Adipose tissue (tissue), 3 donors: ENCODE measurements around the gene PDCD7. TPM values are rescaled to one million over a fixed set of nuclear protein-coding genes. Genes with fewer than 3 reads are reported as not detected.
"Not testable (repeated sequence)": the region's sequence is repeated elsewhere in the genome, so short reads cannot be mapped to it uniquely, and the experiment has no call there.

Experiments
- H3K27ac ChIP-seq: one replicate; pipeline ENCODE4 v1.5.1; 2013; ENCODE audit warnings: low read depth, low read length
- WGBS, 3 donors: extraction: QIAGEN DNeasy Blood & Tissue Kit; methylation state at CpG; one replicate each; pipeline ENCODE4 v1.1.7; 2013; 5-methylcytosine and 5-hydroxymethylcytosine counted together
- polyA plus RNA-seq, 3 donors: library from polyadenylated mRNA; stranded (reverse); fragments of 200-250 nt; gene quantifications; one replicate each; pipeline ENCODE4 v1.2.3, GENCODE V29; 2013
- donor health status: healthy with polysubstance abuse.
- donor health status: Bipolar disorder and iron deficiency.
- donor health status: healthy.

Gene PDCD7
- polyA plus RNA-seq, 3 donors: 6.6 to 16.2 (median 13.9) TPM

DNA sequence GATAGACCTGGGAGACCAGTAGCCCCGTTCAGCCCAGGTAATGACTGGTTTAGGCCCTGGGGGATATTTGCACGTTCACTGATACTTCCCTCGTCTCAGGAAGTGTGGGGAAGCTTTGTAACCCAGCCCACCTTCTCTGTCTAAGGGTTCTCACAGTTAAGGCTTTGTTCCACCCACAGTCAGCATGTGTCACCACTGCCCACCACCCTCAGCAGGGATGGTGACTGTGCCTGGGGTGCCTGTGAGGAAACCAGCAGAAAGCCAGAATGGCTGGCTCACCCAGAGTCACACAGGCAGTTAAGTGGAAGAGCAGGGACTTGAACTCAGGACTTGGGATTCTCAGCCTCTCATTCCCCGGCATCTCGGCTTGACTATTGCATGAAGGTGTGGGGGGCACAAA is 51.9 kb downstream of the PDCD7 start:
- 77 to 81% (median 78%) methylated on average over 5 of the region's 5 CpGs for WGBS, 3 donors
- no peak overlapping the region for H3K27ac ChIP-seq

- 46 to 80% (median 63%) methylated on average over 6 of the region's 6 CpGs for WGBS, 3 donors
- H3K27ac ChIP-seq: no peak overlapping the region
Measured at GRCh38 chr15:65081270-65081669, 52.3 kb downstream of the PDCD7 start.

- 85 to 93% (median 91%) methylated on average over 5 of the region's 5 CpGs for WGBS, 3 donors
- H3K27ac ChIP-seq: no peak overlapping the region
Measured at GRCh38 chr15:65079580-65079979, 54.0 kb downstream of the PDCD7 start.

DNA sequence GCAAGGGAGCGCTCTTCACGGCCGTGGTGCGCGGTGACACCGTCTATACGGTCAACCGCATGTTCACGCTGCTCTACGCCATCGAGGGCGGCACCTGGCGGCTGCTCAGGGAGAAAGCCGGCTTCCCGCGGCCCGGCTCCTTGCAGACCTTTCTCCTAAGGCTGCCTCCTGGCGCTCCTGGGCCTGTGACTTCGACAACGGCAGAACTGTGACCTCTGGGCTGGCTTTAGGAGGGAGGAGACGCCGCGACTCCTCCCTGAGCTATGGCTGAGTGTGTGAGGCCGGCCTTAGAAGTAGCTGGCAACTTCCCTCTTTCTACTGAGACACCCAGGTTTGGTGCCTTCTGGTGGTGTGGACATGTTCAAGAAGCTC is 55.6 kb downstream of the PDCD7 start:
- no peak overlapping the region for H3K27ac ChIP-seq
- WGBS, 3 donors: 9 to 18% (median 10%) methylated on average over 24 of the region's 24 CpGs

GRCh38 chr15:65077291-65077980 is 56.2 kb downstream of the PDCD7 start:
- 56 to 64% (median 62%) methylated on average over 77 to 85 of the region's 85 CpGs for WGBS, 3 donors
- no peak overlapping the region for H3K27ac ChIP-seq

- WGBS, 3 donors: 74 to 77% (median 75%) methylated on average over 51 to 73 of the region's 73 CpGs
- no peak within 1 kb of the TSS for H3K27ac ChIP-seq
Measured at GRCh38 chr15:65076486-65077290, 56.9 kb downstream of the PDCD7 start, which contains the start of gene KBTBD13. Gene KBTBD13, plus strand, starts transcription at chr15:65076746. Its CDS starts 70 bp downstream, at chr15:65076816.

GRCh38 chr15:65075607-65076395 is 57.8 kb downstream of the PDCD7 start:
- 64 to 71% (median 66%) methylated on average over 12 of the region's 12 CpGs for WGBS, 3 donors
- H3K27ac ChIP-seq: not testable (repeated sequence)

GRCh38 chr15:65074946-65075345 is 58.7 kb downstream of the PDCD7 start:
- H3K27ac ChIP-seq: not testable (repeated sequence)
- WGBS, 3 donors: 95 to 97% (median 95%) methylated on average over 11 to 17 of the region's 22 CpGs

GRCh38 chr15:65072617-65073016 is 61.0 kb downstream of the PDCD7 start:
- H3K27ac ChIP-seq: no peak overlapping the region
- WGBS, 3 donors: 86 to 94% (median 94%) methylated on average over 3 of the region's 3 CpGs

GRCh38 chr15:65072027-65072426 is 61.6 kb downstream of the PDCD7 start:
- H3K27ac ChIP-seq: no peak overlapping the region
- 38 to 94% (median 51%) methylated on average over 1 of the region's 1 CpG for WGBS, 3 donors

DNA sequence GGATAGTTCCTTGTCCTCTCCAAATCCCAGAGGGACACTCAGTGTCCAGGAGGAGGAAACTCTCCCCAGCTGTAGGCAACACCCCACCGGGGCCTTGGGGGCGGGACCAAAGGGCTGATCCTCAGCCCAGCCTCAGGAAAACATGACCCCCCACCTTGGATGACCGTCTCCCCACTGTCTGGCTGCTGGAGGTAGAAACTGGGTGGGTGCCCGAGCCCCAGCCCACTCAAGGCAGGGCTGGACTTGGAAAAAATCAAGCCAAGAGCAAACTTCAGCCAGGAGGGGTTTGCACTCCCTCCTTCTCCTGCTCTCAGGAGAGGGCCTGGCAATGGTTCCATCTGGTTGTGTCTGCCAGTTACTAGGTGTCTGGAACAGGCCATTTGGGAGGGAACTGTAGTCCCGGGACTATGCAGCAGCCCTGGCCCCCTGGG is 62.2 kb downstream of the PDCD7 start:
- no peak overlapping the region for H3K27ac ChIP-seq
- WGBS, 3 donors: 41 to 68% (median 48%) methylated on average over 5 of the region's 5 CpGs

DNA sequence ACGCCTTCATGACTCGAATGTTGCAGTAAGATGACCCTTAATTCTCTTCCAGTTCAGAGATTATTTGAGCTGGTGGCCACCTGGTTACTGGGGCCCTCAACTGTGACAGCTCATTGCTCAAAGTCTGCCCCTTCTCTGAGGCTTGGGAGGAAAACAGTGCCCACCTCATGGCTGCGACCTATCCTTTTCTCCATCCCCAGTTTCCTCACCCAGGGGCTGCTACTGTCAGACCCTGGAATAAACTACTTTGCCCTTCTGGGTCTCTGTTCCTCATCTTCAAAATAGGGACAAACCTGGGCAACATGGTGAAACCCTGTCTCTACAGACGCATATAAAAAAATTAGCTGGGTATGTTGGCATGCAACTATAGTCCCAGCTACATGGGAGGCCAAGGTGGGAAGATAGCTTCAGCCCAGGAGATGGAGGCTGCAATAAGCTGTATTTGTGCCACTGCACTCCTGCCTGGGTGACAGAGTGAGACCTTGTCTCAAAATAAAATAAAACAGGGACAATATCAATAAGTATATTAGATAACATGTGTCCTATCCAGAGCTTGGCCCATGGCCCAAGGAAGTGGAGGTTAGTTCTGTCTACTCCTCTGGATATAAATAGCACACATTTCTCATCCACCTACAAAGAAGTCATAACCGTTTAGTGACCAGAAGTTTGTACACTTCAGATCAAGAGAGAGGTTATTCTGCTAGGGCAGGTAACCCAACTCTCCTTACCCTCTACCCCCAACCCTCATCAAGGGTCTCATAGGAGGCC is 63.6 kb downstream of the PDCD7 start:
- WGBS, 3 donors: 70 to 75% (median 74%) methylated on average over 5 of the region's 5 CpGs
- no peak overlapping the region for H3K27ac ChIP-seq

- WGBS, 3 donors: 59 to 73% (median 60%) methylated on average over 1 of the region's 1 CpG
Measured at GRCh38 chr15:65069179-65069578, 64.4 kb downstream of the PDCD7 start.

GRCh38 chr15:65068403-65068788 is 65.2 kb downstream of the PDCD7 start:
- WGBS, 3 donors: 55 to 85% (median 63%) methylated on average over 3 of the region's 3 CpGs
- peak overlapping the region; percentile 36 for H3K27ac ChIP-seq

More at GRCh38 chr15:65069179-65069578, 64.4 kb downstream of the PDCD7 start:
- no peak overlapping the region for H3K27ac ChIP-seq

- WGBS, 3 donors: 3 to 10% (median 5%) methylated on average over 42 to 66 of the region's 66 CpGs
- H3K27ac ChIP-seq: peak within 1 kb of the TSS; percentile 36
Measured at GRCh38 chr15:65067645-65068402, 65.8 kb downstream of the PDCD7 start, which contains the start of gene RASL12. Gene RASL12, minus strand, starts transcription at chr15:65067991. Its CDS starts 156 bp downstream, at chr15:65067835.
